ENCODE measurements around the gene ITPA. TPM values are rescaled to one million over a fixed set of nuclear protein-coding genes. Genes with fewer than 3 reads are reported as not detected.

ITPA gene
- total RNA-seq, 1 donor from 2014 or later: 40.9 TPM

- H3K36me3 ChIP-seq: peaks cover 33% of the 10 kb centered on the region
- peaks cover 9% of the 10 kb centered on the region for H3K27me3 ChIP-seq (ENCODE audit: low read depth)
- H3K4me1 ChIP-seq: peaks cover 10% of the 10 kb centered on the region
- peak; percentile 17 to 24 for ATAC-seq
- no peak for DNase-seq
- H3K4me3 ChIP-seq: peak overlapping the region; percentile 17
- no peak for TF ChIP-seq CTCF (IDR thresholded peaks at IDR 0.05)
- no peaks in the 10 kb centered on the region for H3K9me3 ChIP-seq
- intact Hi-C loops (cut with DNase I): no loop called here
- H3K27ac ChIP-seq: no peak overlapping the region
Observed at GRCh38 chr20:3248993-3249347, 39.7 kb downstream of the ITPA start.

DNA sequence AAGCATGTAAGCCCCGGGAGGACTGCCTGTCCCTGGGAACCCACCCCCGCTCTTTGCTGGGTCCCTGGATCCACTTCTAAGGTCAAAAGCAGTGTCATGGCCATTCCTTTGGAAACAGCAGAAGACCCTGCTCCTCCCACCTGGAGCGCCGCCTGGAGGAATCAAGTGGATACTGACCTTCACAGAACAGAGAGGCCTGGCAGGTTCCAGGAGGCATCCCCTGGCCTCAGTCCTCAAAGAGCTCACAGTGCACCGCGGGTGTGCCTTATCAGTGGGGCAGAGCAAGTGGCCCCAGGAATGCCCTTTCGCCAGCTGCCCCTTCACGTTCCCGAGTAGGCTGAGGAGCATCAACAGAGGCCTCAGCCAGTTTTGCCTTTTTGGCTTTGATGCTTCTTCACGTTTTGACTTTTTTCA, 40.8 kb downstream of the ITPA start:
- Histone ChIP-seq H3K27ac (no peak overlapping the region), H3K36me3 (peaks cover 43% of the 10 kb centered on the region), H3K4me1 (peaks cover 10% of the 10 kb centered on the region), H3K4me3 (no peak overlapping the region), H3K9me3 (no peaks in the 10 kb centered on the region), H3K27me3 (ENCODE audit: low read depth) (peaks cover 9% of the 10 kb centered on the region)
- DNase-seq (no peak), ATAC-seq (no peak)
- TF ChIP-seq CTCF (IDR thresholded peaks at IDR 0.05): no peak
- intact Hi-C loops (cut with DNase I): no loop called here

- DNase-seq (no peak), ATAC-seq (peak in 1 of 2 donors; percentile 23)
- Histone ChIP-seq H3K4me3 (no peak overlapping the region), H3K4me1 (peaks cover 10% of the 10 kb centered on the region), H3K27me3 (ENCODE audit: low read depth) (peaks cover 9% of the 10 kb centered on the region), H3K36me3 (peaks cover 60% of the 10 kb centered on the region), H3K27ac (no peak overlapping the region), H3K9me3 (no peaks in the 10 kb centered on the region)
- TF ChIP-seq CTCF (IDR thresholded peaks at IDR 0.05): no peak
- intact Hi-C loops (cut with DNase I): no loop called here
Observed at GRCh38 chr20:3251806-3252205, 42.5 kb downstream of the ITPA start.

GRCh38 chr20:3255728-3256127, 46.4 kb downstream of the ITPA start:
- Histone ChIP-seq H3K36me3 (peaks cover 96% of the 10 kb centered on the region), H3K4me3 (no peak overlapping the region), H3K9me3 (no peaks in the 10 kb centered on the region), H3K27ac (no peak overlapping the region), H3K27me3 (ENCODE audit: low read depth) (no peaks in the 10 kb centered on the region), H3K4me1 (no peaks in the 10 kb centered on the region)
- no peak for DNase-seq
- intact Hi-C loops (cut with DNase I): no loop called here
- no peak for TF ChIP-seq CTCF (IDR thresholded peaks at IDR 0.05)
- ATAC-seq: no peak

- Histone ChIP-seq H3K27me3 (ENCODE audit: low read depth) (no peaks in the 10 kb centered on the region), H3K4me1 (no peaks in the 10 kb centered on the region), H3K36me3 (peaks cover 94% of the 10 kb centered on the region), H3K27ac (no peak overlapping the region), H3K9me3 (no peaks in the 10 kb centered on the region), H3K4me3 (no peak overlapping the region)
- intact Hi-C loops (cut with DNase I): no loop called here
- DNase-seq: no peak
- no peak for ATAC-seq
- no peak for TF ChIP-seq CTCF (IDR thresholded peaks at IDR 0.05)
Observed at GRCh38 chr20:3258429-3258828, 49.1 kb downstream of the ITPA start.

DNA sequence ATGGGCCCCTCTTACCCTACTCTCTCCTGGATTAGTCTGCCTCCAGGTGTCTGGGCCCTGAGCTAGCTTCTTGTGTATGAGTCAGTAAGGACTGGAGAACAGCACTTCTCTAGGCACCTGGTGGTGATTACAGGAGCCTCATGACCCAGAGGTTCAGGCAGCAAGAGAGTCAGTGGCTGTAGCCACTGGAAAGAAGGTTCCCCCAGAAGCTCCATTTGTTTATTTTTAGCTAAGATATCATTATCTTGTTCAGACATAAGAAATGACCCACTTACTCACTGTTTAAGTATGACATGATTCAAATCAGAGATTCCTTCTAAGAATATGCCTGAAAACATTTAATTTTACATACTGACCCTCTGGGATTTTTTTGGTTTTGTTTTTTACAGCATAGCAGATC, 53.3 kb downstream of the ITPA start:
- H3K36me3 ChIP-seq: peaks cover 91% of the 10 kb centered on the region

More for the DNA sequence above, 53.3 kb downstream of the ITPA start:
- no peaks in the 10 kb centered on the region for H3K9me3 ChIP-seq
- intact Hi-C loops (cut with DNase I): no loop called here
- no peaks in the 10 kb centered on the region for H3K27me3 ChIP-seq (ENCODE audit: low read depth)
- TF ChIP-seq CTCF (IDR thresholded peaks at IDR 0.05): no peak
- H3K27ac ChIP-seq: no peak overlapping the region
- H3K4me3 ChIP-seq: no peak overlapping the region
- ATAC-seq: no peak
- no peaks in the 10 kb centered on the region for H3K4me1 ChIP-seq
- DNase-seq: no peak
